Astrocyte (in vitro differentiated cells and primary cell): ENCODE data around the gene KCNJ5. TPM values are rescaled to one million over a fixed set of nuclear protein-coding genes. Genes with fewer than 3 reads are reported as not detected.
A peak's percentile ranks its signal among the peaks of the same experiment; 100 is the strongest.

ENCODE experiments used
- DNase-seq: peaks from one replicate; pipeline ENCODE4 v3.0.0-alpha.2; 2010; ENCODE audit warnings: low read depth
- FAIRE-seq: peaks from 2 replicates; lab custom pipeline; 2011; peaks lifted over from hg19 to GRCh38; lab: Jason Lieb, UNC
- H2AFZ ChIP-seq: 2 replicates; pipeline ENCODE4 v1.6.0; 2012; ENCODE audit warnings: low read depth, low read length, inconsistent platforms
- H3K27ac ChIP-seq: 2 replicates; pipeline ENCODE4 v1.5.1; 2011; ENCODE audit warnings: low read depth, low read length, inconsistent platforms
- H3K27me3 ChIP-seq: 2 replicates; pipeline ENCODE4 v1.6.0; 2011; ENCODE audit warnings: low read length, inconsistent platforms; ENCODE audit not compliant: insufficient read depth
- H3K36me3 ChIP-seq: 2 replicates; pipeline ENCODE4 v1.5.1; 2011; ENCODE audit warnings: low read length, inconsistent platforms; ENCODE audit not compliant: insufficient read depth
- H3K4me1 ChIP-seq: 2 replicates; pipeline ENCODE4 v1.5.1; 2011; ENCODE audit warnings: low read length, inconsistent platforms; ENCODE audit not compliant: insufficient read depth
- H3K4me2 ChIP-seq: 2 replicates; pipeline ENCODE4 v1.6.0; 2012; ENCODE audit warnings: low read length, inconsistent platforms
- H3K4me3 ChIP-seq: 2 replicates; pipeline ENCODE4 v1.5.1; 2011; ENCODE audit warnings: low read depth, mild to moderate bottlenecking, low read length, inconsistent platforms; ENCODE audit not compliant: insufficient read depth
- H3K79me2 ChIP-seq: 2 replicates; pipeline ENCODE4 v1.6.0; 2012; ENCODE audit warnings: mild to moderate bottlenecking, low read length, inconsistent platforms; ENCODE audit not compliant: insufficient read depth
- H3K9ac ChIP-seq: 2 replicates; pipeline ENCODE4 v1.6.0; 2012; ENCODE audit warnings: mild to moderate bottlenecking, low read length, inconsistent platforms
- H3K9me3 ChIP-seq: 2 replicates; pipeline ENCODE4 v1.5.1; 2012; ENCODE audit warnings: low read depth, mild to moderate bottlenecking, low read length, inconsistent platforms; ENCODE audit not compliant: insufficient read depth
- H4K20me1 ChIP-seq: 2 replicates; pipeline ENCODE4 v1.6.0; 2012; ENCODE audit warnings: low read length, inconsistent platforms; ENCODE audit not compliant: insufficient read depth
- H3K27ac Mint-ChIP-seq: one replicate; pipeline ENCODE4 v1.8.0; 2021; ENCODE audit warnings: mild to moderate bottlenecking, mixed read lengths; ENCODE audit not compliant: unreplicated experiment
- H3K27me3 Mint-ChIP-seq: one replicate; pipeline ENCODE4 v1.8.0; 2021; ENCODE audit warnings: low read depth, mixed read lengths; ENCODE audit not compliant: unreplicated experiment
- H3K36me3 Mint-ChIP-seq: one replicate; pipeline ENCODE4 v1.8.0; 2021; ENCODE audit warnings: low read depth, mixed read lengths; ENCODE audit not compliant: unreplicated experiment
- H3K4me1 Mint-ChIP-seq: one replicate; pipeline ENCODE4 v1.8.0; 2021; ENCODE audit warnings: low read depth, mixed read lengths; ENCODE audit not compliant: unreplicated experiment
- H3K4me3 Mint-ChIP-seq: one replicate; pipeline ENCODE4 v1.8.0; 2021; ENCODE audit warnings: mild to moderate bottlenecking, moderate library complexity, mixed read lengths; ENCODE audit not compliant: unreplicated experiment
- H3K9me3 Mint-ChIP-seq: one replicate; pipeline ENCODE4 v1.8.0; 2021; ENCODE audit warnings: mild to moderate bottlenecking, mixed read lengths; ENCODE audit not compliant: unreplicated experiment
- CTCF ChIP-seq: IDR thresholded peaks from 2 replicates; pipeline ENCODE4 v1.5.1; 2011; ENCODE audit warnings: low read depth, mild to moderate bottlenecking, inconsistent platforms, low read length, moderate library complexity; ENCODE audit not compliant: insufficient read depth
- EZH2 ChIP-seq: IDR thresholded peaks from 2 replicates; pipeline ENCODE4 v1.6.1; 2012; ENCODE audit warnings: mild to moderate bottlenecking, low read length, inconsistent platforms; ENCODE audit not compliant: insufficient read depth
- total RNA-seq: library from RNA; stranded (reverse); gene quantifications from 2 replicates; pipeline ENCODE4 v1.2.1, GENCODE V29; 2021

The KCNJ5 gene
- total RNA-seq, 1 donor from 2014 or later = 1.4 TPM

GRCh38 chr11:128962896-128963295, 71.7 kb downstream of the KCNJ5 start:
- Histone ChIP-seq H4K20me1 (no peaks in the 10 kb centered on the region), H3K9ac (no peak overlapping the region), H3K36me3 (no peaks in the 10 kb centered on the region), H3K4me2 (no peak overlapping the region), H3K27ac (no peak overlapping the region), H3K27me3 (no peaks in the 10 kb centered on the region), H3K4me3 (no peak overlapping the region), H3K4me1 (no peaks in the 10 kb centered on the region), H3K79me2 (no peaks in the 10 kb centered on the region), H3K9me3 (no peaks in the 10 kb centered on the region), H2AFZ (no peak overlapping the region)
- Mint-ChIP-seq H3K4me3 (no peak overlapping the region), H3K27ac (no peak overlapping the region), H3K9me3 (no peaks in the 10 kb centered on the region), H3K4me1 (peaks cover 5% of the 10 kb centered on the region), H3K36me3 (peaks cover 2% of the 10 kb centered on the region), H3K27me3 (peaks cover 4% of the 10 kb centered on the region)
- no peak for FAIRE-seq
- no peak for DNase-seq
- no peak for TF ChIP-seq EZH2
- TF ChIP-seq CTCF = no peak

DNA sequence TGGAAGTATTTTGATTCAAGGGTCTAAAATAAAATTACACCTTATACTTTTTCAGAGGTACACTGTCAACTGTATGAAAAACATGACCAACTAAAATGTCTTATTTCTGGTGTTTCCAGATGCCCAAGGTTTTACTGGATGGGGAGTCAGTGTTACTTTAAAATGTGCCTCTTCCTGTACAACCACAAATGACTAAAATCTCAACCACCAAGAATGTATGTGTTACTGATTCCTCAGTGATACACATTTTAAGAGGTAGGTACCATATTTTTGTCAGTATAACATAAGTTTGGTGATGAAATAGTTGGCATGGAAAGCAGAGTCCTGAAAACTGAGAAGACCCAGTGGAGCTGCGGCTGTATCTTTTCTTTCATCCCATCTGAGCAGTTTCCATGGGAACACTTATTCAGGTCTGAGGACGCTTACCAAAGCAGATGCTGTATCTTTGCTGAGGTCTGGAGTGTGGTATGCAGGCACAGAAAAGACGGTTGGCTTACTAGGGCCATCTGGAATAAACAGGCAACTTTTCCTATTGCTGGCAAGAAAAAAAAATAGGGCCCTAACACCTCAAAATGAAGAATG, 72.7 kb downstream of the KCNJ5 start:
- H3K4me1 Mint-ChIP-seq = peaks cover 5% of the 10 kb centered on the region
- Histone ChIP-seq H3K9me3 (no peaks in the 10 kb centered on the region), H3K36me3 (no peaks in the 10 kb centered on the region), H2AFZ (no peak overlapping the region), H3K79me2 (no peaks in the 10 kb centered on the region), H3K9ac (no peak overlapping the region), H3K27ac (no peak overlapping the region), H3K27me3 (no peaks in the 10 kb centered on the region), H3K4me2 (no peak overlapping the region), H3K4me1 (no peaks in the 10 kb centered on the region), H3K4me3 (no peak overlapping the region), H4K20me1 (no peaks in the 10 kb centered on the region)
- no peaks in the 10 kb centered on the region for H3K9me3 Mint-ChIP-seq
- H3K36me3 Mint-ChIP-seq = peaks cover 7% of the 10 kb centered on the region
- DNase-seq = peak; percentile 18
- FAIRE-seq = peak; percentile 13
- TF ChIP-seq EZH2 = no peak
- no peak for TF ChIP-seq CTCF
- no peaks in the 10 kb centered on the region for H3K27me3 Mint-ChIP-seq
- no peak overlapping the region for H3K27ac Mint-ChIP-seq
- no peak overlapping the region for H3K4me3 Mint-ChIP-seq

DNA sequence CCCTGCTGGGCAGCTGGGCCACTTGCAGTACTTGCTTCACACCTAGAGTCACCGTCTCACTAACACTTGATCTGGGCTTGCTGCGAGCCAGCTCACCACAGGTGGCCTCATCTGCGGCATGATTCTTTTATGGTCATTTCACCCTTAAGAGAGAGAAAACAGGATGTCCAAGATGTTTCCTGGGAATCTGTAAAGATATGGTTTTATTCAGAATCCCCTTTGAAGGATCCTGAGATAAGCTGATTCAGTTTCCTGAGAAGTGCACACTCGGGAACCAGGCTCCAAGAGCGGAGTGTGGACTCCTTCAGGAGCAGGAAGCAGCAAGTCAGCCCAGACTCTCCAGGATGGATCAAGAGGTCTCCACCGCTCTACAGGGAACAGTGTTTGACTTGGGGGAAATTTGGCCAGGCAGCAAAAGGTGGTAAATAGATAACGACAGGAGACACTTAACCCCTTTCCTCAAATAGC, 73.3 kb downstream of the KCNJ5 start:
- Mint-ChIP-seq H3K36me3 (peaks cover 7% of the 10 kb centered on the region), H3K4me3 (no peak overlapping the region), H3K27me3 (no peaks in the 10 kb centered on the region), H3K27ac (no peak overlapping the region), H3K9me3 (no peaks in the 10 kb centered on the region), H3K4me1 (peaks cover 5% of the 10 kb centered on the region)
- Histone ChIP-seq H4K20me1 (no peaks in the 10 kb centered on the region), H3K9ac (no peak overlapping the region), H3K9me3 (no peaks in the 10 kb centered on the region), H3K36me3 (peaks cover under 1% of the 10 kb centered on the region), H3K4me3 (no peak overlapping the region), H3K27ac (no peak overlapping the region), H3K4me1 (no peaks in the 10 kb centered on the region), H3K4me2 (no peak overlapping the region), H3K79me2 (no peaks in the 10 kb centered on the region), H3K27me3 (no peaks in the 10 kb centered on the region), H2AFZ (no peak overlapping the region)
- no peak for FAIRE-seq
- no peak for DNase-seq
- TF ChIP-seq CTCF = no peak
- no peak for TF ChIP-seq EZH2
